ENCODE results near the gene CDAN1.

Gene CDAN1

GRCh38 chr15:42711746-42712145 lies 25.2 kb downstream of the CDAN1 start:
- no peak for DNase-seq (ENCODE audit: low read depth in 2 of 3, low spot score in 2 of 3)

- no peak for DNase-seq (ENCODE audit: low read depth in 2 of 3, low spot score in 2 of 3)
Observed at GRCh38 chr15:42710662-42711061, 26.3 kb downstream of the CDAN1 start.

- DNase-seq (ENCODE audit: low read depth in 2 of 3, low spot score in 2 of 3): no peak
Observed at GRCh38 chr15:42707873-42708544, 28.9 kb downstream of the CDAN1 start.

- DNase-seq (ENCODE audit: low read depth in 2 of 3, low spot score in 2 of 3): no peak
Observed at GRCh38 chr15:42707068-42707467, 29.9 kb downstream of the CDAN1 start.

- DNase-seq (ENCODE audit: low read depth in 2 of 3, low spot score in 2 of 3): no peak
Observed at GRCh38 chr15:42705336-42705735, 31.6 kb downstream of the CDAN1 start.

- DNase-seq (ENCODE audit: low read depth in 2 of 3, low spot score in 2 of 3): peak in 1 of 3 experiments; percentile 12
Observed at GRCh38 chr15:42704492-42704926, 32.4 kb downstream of the CDAN1 start.

- DNase-seq (ENCODE audit: low read depth in 2 of 3, low spot score in 2 of 3): no peak
Observed at GRCh38 chr15:42696626-42697025, 40.3 kb downstream of the CDAN1 start.

GRCh38 chr15:42695527-42696071 lies 41.3 kb downstream of the CDAN1 start:
- DNase-seq (ENCODE audit: low read depth in 2 of 3, low spot score in 2 of 3): no peak

- no peak for DNase-seq (ENCODE audit: low read depth in 2 of 3, low spot score in 2 of 3)
Observed at GRCh38 chr15:42694398-42694797, 42.5 kb downstream of the CDAN1 start.

- DNase-seq (ENCODE audit: low read depth in 2 of 3, low spot score in 2 of 3): no peak
Observed at GRCh38 chr15:42693942-42694341, 43.0 kb downstream of the CDAN1 start.

GRCh38 chr15:42693496-42693895 lies 43.4 kb downstream of the CDAN1 start:
- DNase-seq (ENCODE audit: low read depth in 2 of 3, low spot score in 2 of 3): no peak

- DNase-seq (ENCODE audit: low read depth in 2 of 3, low spot score in 2 of 3): no peak
Observed at GRCh38 chr15:42692997-42693396, 43.9 kb downstream of the CDAN1 start.

- DNase-seq (ENCODE audit: low read depth in 2 of 3, low spot score in 2 of 3): no peak
Observed at GRCh38 chr15:42692536-42692935, 44.4 kb downstream of the CDAN1 start.

- DNase-seq (ENCODE audit: low read depth in 2 of 3, low spot score in 2 of 3): no peak
Observed at GRCh38 chr15:42691770-42692169, 45.2 kb downstream of the CDAN1 start.

- DNase-seq (ENCODE audit: low read depth in 2 of 3, low spot score in 2 of 3): no peak
Observed at GRCh38 chr15:42691308-42691707, 45.6 kb downstream of the CDAN1 start.

GRCh38 chr15:42688301-42688700 lies 48.6 kb downstream of the CDAN1 start:
- DNase-seq (ENCODE audit: low read depth in 2 of 3, low spot score in 2 of 3): no peak

GRCh38 chr15:42687740-42688139 lies 49.2 kb downstream of the CDAN1 start:
- DNase-seq (ENCODE audit: low read depth in 2 of 3, low spot score in 2 of 3): no peak

- DNase-seq (ENCODE audit: low read depth in 2 of 3, low spot score in 2 of 3): no peak
Observed at GRCh38 chr15:42686281-42686680, 50.6 kb downstream of the CDAN1 start.

- DNase-seq (ENCODE audit: low read depth in 2 of 3, low spot score in 2 of 3): no peak
Observed at GRCh38 chr15:42681119-42681518, 55.8 kb downstream of the CDAN1 start.

GRCh38 chr15:42680142-42680482 lies 56.8 kb downstream of the CDAN1 start:
- DNase-seq (ENCODE audit: low read depth in 2 of 3, low spot score in 2 of 3): peak in 2 of 3 experiments; percentile 16 to 31

- no peak for DNase-seq (ENCODE audit: low read depth in 2 of 3, low spot score in 2 of 3)
Observed at GRCh38 chr15:42679285-42680141, 57.4 kb downstream of the CDAN1 start.

- no peak for DNase-seq (ENCODE audit: low read depth in 2 of 3, low spot score in 2 of 3)
Observed at GRCh38 chr15:42675021-42675420, 61.9 kb downstream of the CDAN1 start.

Data from activated CD8-positive, alpha-beta memory T cell treated with anti-CD3 and anti-CD28 coated beads for 48 hours (primary cell).